PC-3 (cell line): ENCODE measurements around the gene C5AR2. TPM values are rescaled to one million over a fixed set of nuclear protein-coding genes. Genes with fewer than 3 reads are reported as not detected.

Experiments
- ATAC-seq: fragments of 200-7000 bp; cut with Tn5 transposase; 2 replicates; pipeline ENCODE4 v1.9.1; 2020; ENCODE audit warnings: mild to moderate bottlenecking, moderate library complexity
- BruUV-seq: library from RNA; stranded (reverse); fragments of 400-500 nt; replicated peaks from 2 replicates; lab custom pipeline; 2021; lab: Mats Ljungman, UMichigan
- CTCF ChIA-PET: fragments of 300-600 bp; sonication (Branson Sonifier 250); formaldehyde crosslinking; loops from one replicate; lab custom pipeline; 2022; ENCODE audit warnings: antibody characterized with exemption; lab: Charles Lee
- POLR2A ChIA-PET: fragments of 300-600 bp; sonication (Branson Sonifier 250); formaldehyde crosslinking; loops from one replicate; lab custom pipeline; 2022; ENCODE audit warnings: antibody characterized with exemption; ENCODE audit not compliant: unreplicated experiment; lab: Charles Lee
- DNase-seq: peaks from one replicate; pipeline ENCODE4 v3.0.0-alpha.2; 2015
- H2AFZ ChIP-seq: fragments of 300-600 bp; sonication (generic); 2 replicates; pipeline ENCODE4 v1.6.0; 2016; ENCODE audit warnings: antibody characterized with exemption, low read length
- H3F3A ChIP-seq: fragments of 300-600 bp; sonication (generic); one replicate; pipeline ENCODE4 v1.6.0; 2017; ENCODE audit warnings: antibody characterized with exemption, low read length, control low read depth, mild to moderate bottlenecking; ENCODE audit not compliant: unreplicated experiment
- H3K27ac ChIP-seq: fragments of 300-600 bp; sonication (generic); 2 replicates; pipeline ENCODE4 v1.5.1; 2016; ENCODE audit warnings: mild to moderate bottlenecking, low read length
- H3K27me3 ChIP-seq: fragments of 300-600 bp; sonication (generic); 2 replicates; pipeline ENCODE4 v1.6.1; 2016; ENCODE audit warnings: low read length, mixed read lengths
- H3K36me3 ChIP-seq: fragments of 300-600 bp; sonication (generic); 2 replicates; pipeline ENCODE4 v1.6.1; 2016; ENCODE audit warnings: low read depth, mixed run types, low read length, mixed read lengths
- H3K4me1 ChIP-seq: fragments of 300-600 bp; sonication (generic); 2 replicates; pipeline ENCODE4 v1.5.1; 2016; ENCODE audit warnings: low read length; ENCODE audit not compliant: insufficient read depth
- H3K4me2 ChIP-seq: fragments of 300-600 bp; sonication (generic); 2 replicates; pipeline ENCODE4 v1.6.0; 2016; ENCODE audit warnings: low read length
- H3K4me3 ChIP-seq: fragments of 300-600 bp; sonication (generic); 2 replicates; pipeline ENCODE4 v1.5.1; 2016; ENCODE audit warnings: mild to moderate bottlenecking, low read length, mixed read lengths
- H3K79me2 ChIP-seq: fragments of 300-600 bp; sonication (generic); 2 replicates; pipeline ENCODE4 v1.6.1; 2017; ENCODE audit warnings: low read length, mixed read lengths
- H3K9ac ChIP-seq: fragments of 300-600 bp; sonication (generic); 2 replicates; pipeline ENCODE4 v1.6.0; 2016; ENCODE audit warnings: mild to moderate bottlenecking, low read length
- H3K9me2 ChIP-seq: fragments of 300-600 bp; sonication (generic); replicated peaks from 2 replicates; pipeline ENCODE4 v1.6.1; 2016; ENCODE audit warnings: mixed run types, low read length, mixed read lengths
- H3K9me3 ChIP-seq: fragments of 300-600 bp; sonication (generic); 2 replicates; pipeline ENCODE4 v1.6.1; 2016; ENCODE audit warnings: low read length, mixed read lengths
- H4K20me1 ChIP-seq: fragments of 300-600 bp; sonication (generic); 2 replicates; pipeline ENCODE4 v1.6.1; 2016; ENCODE audit warnings: low read length, mixed read lengths
- CTCF ChIP-seq: fragments of 300-600 bp; sonication (generic); conservative IDR thresholded peaks from 2 replicates; pipeline ENCODE4 v1.5.1; 2017; ENCODE audit warnings: antibody characterized with exemption, low read depth, mild to moderate bottlenecking, low read length
- EZH2 ChIP-seq: fragments of 300-600 bp; sonication (generic); IDR thresholded peaks from one replicate; pipeline ENCODE4 v1.6.1; 2017; ENCODE audit warnings: antibody characterized with exemption, mild to moderate bottlenecking, low read length; ENCODE audit not compliant: unreplicated experiment
- EZH2phosphoT487 ChIP-seq: fragments of 300-600 bp; sonication (generic); IDR thresholded peaks from 2 replicates; pipeline ENCODE4 v1.6.1; 2018; ENCODE audit warnings: mild to moderate bottlenecking, antibody characterized with exemption, low read length, borderline replicate concordance
- intact Hi-C: fragments of 100-400 bp; cut with micrococcal nuclease; formaldehyde crosslinking; loops from 2 replicates; pipeline ENCODE4 v1.9.0; 2023
- total RNA-seq: library from RNA; depleted of rRNA; stranded (reverse); fragments of >200 nt; gene quantifications from 2 replicates; pipeline ENCODE4 v1.2.3, GENCODE V29; 2014

The C5AR2 gene
- total RNA-seq, 1 experiment from 2014 or later = not detected

- peaks cover 24% of the 10 kb centered on the region for H3K36me3 ChIP-seq
- ChIA-PET POLR2A (no interaction called here), CTCF (no interaction called here)
- BruUV-seq = no TSS peak
- no peaks in the 10 kb centered on the region for H3F3A ChIP-seq
- H3K9ac ChIP-seq = no peak overlapping the region
- H3K9me2 ChIP-seq = no peaks in the 10 kb centered on the region
- H3K4me3 ChIP-seq = no peak overlapping the region
- peaks cover 18% of the 10 kb centered on the region for H3K79me2 ChIP-seq
- H3K4me1 ChIP-seq = no peaks in the 10 kb centered on the region
- ATAC-seq (no peak), DNase-seq (peak; percentile 26)
- no peak overlapping the region for H3K4me2 ChIP-seq
- no peak overlapping the region for H3K27ac ChIP-seq
- TF ChIP-seq EZH2phosphoT487 (no peak), EZH2 (no peak), CTCF (no peak)
- H3K27me3 ChIP-seq = no peaks in the 10 kb centered on the region
- H4K20me1 ChIP-seq = no peaks in the 10 kb centered on the region
- no peaks in the 10 kb centered on the region for H3K9me3 ChIP-seq
- intact Hi-C loops = no loop called here
- H2AFZ ChIP-seq = no peak overlapping the region
Measured at GRCh38 chr19:47356900-47357299, 24.9 kb downstream of the C5AR2 start.

- H3K4me2 ChIP-seq = no peak overlapping the region
- H3K9me3 ChIP-seq = no peaks in the 10 kb centered on the region
- H3K27me3 ChIP-seq = no peaks in the 10 kb centered on the region
- no peak overlapping the region for H2AFZ ChIP-seq
- no peaks in the 10 kb centered on the region for H3K4me1 ChIP-seq
- TF ChIP-seq EZH2 (no peak), EZH2phosphoT487 (no peak), CTCF (peak; percentile 52)
- H3F3A ChIP-seq = no peaks in the 10 kb centered on the region
- peak; percentile 31; the same call in 1 of the 2 replicates for ATAC-seq
- H3K36me3 ChIP-seq = peaks cover 18% of the 10 kb centered on the region
- 0 out of 2 replicates have a peak, but pooled peaks cover 7% of the 10 kb centered on the region for H3K79me2 ChIP-seq
- DNase-seq = no peak
- H3K27ac ChIP-seq = no peak overlapping the region
- CTCF ChIA-PET = no interaction called here
- BruUV-seq = no TSS peak
- H4K20me1 ChIP-seq = no peaks in the 10 kb centered on the region
- intact Hi-C loops = no loop called here
- POLR2A ChIA-PET = no interaction called here
- no peak overlapping the region for H3K9ac ChIP-seq
- no peaks in the 10 kb centered on the region for H3K9me2 ChIP-seq
- no peak overlapping the region for H3K4me3 ChIP-seq
Measured at GRCh38 chr19:47357788-47358680, 26.1 kb downstream of the C5AR2 start.

- H3F3A ChIP-seq = no peaks in the 10 kb centered on the region
- no peaks in the 10 kb centered on the region for H3K9me3 ChIP-seq
- ChIA-PET POLR2A (no interaction called here), CTCF (no interaction called here)
- ATAC-seq = no peak
- H3K9me2 ChIP-seq = no peaks in the 10 kb centered on the region
- TF ChIP-seq CTCF (no peak), EZH2phosphoT487 (no peak), EZH2 (no peak)
- H3K4me2 ChIP-seq = no peak overlapping the region
- H3K27ac ChIP-seq = no peak overlapping the region
- BruUV-seq = no TSS peak
- no peaks in the 10 kb centered on the region for H3K79me2 ChIP-seq
- H3K27me3 ChIP-seq = no peaks in the 10 kb centered on the region
- no peak overlapping the region for H2AFZ ChIP-seq
- H3K4me3 ChIP-seq = no peak overlapping the region
- DNase-seq = no peak
- H3K9ac ChIP-seq = no peak overlapping the region
- intact Hi-C loops = no loop called here
- no peaks in the 10 kb centered on the region for H3K4me1 ChIP-seq
- H3K36me3 ChIP-seq = peaks cover 15% of the 10 kb centered on the region
- no peaks in the 10 kb centered on the region for H4K20me1 ChIP-seq
Measured at GRCh38 chr19:47358936-47359335, 27.0 kb downstream of the C5AR2 start.
